ENCODE measurements around the gene TMEM256.

Gene TMEM256

GRCh38 chr17:7407485-7408251 is 3.8 kb upstream of the TMEM256 start, which contains the start of gene NLGN2:
NLGN2 (plus strand) TSS chr17:7407845; CDS start chr17:7408256, 411 bp downstream.
- DNase-seq: no peak

GRCh38 chr17:7407082-7407481 is 3.2 kb upstream of the TMEM256 start:
- no peak for DNase-seq

GRCh38 chr17:7406235-7406825 is 2.4 kb upstream of the TMEM256 start:
- DNase-seq: no peak

GRCh38 chr17:7405350-7406234 is 1.7 kb upstream of the TMEM256 start:
- no peak for DNase-seq

- DNase-seq: peak; percentile 26 to 66 (median 55)
Measured at GRCh38 chr17:7404737-7405349, 946 bp upstream of the TMEM256 start.

- DNase-seq: no peak
Measured at GRCh38 chr17:7403727-7403976, 245 bp downstream of the TMEM256 start.

GRCh38 chr17:7403043-7403726 is 712 bp downstream of the TMEM256 start:
- DNase-seq: no peak

GRCh38 chr17:7398612-7399011 is 5.3 kb downstream of the TMEM256 start:
- DNase-seq: no peak

GRCh38 chr17:7396147-7396546 is 7.8 kb downstream of the TMEM256 start:
- no peak for DNase-seq

GRCh38 chr17:7394452-7395191 is 9.3 kb downstream of the TMEM256 start, which contains the start of gene PLSCR3:
PLSCR3 (minus strand) TSS chr17:7394525; CDS start chr17:7394110, 415 bp downstream.
- peak; percentile 83 to 94 (median 88) for DNase-seq

- DNase-seq: peak in 2 of 3 donors; percentile 22 to 33
Measured at GRCh38 chr17:7393613-7394451, 10.1 kb downstream of the TMEM256 start.

GRCh38 chr17:7392696-7393612 is 10.9 kb downstream of the TMEM256 start:
- DNase-seq: no peak

GRCh38 chr17:7391307-7391706 is 12.6 kb downstream of the TMEM256 start:
- no peak for DNase-seq

GRCh38 chr17:7389924-7390910 is 13.7 kb downstream of the TMEM256 start:
- no peak for DNase-seq

GRCh38 chr17:7388856-7389255 is 15.0 kb downstream of the TMEM256 start:
- no peak for DNase-seq

GRCh38 chr17:7384489-7385081 is 19.3 kb downstream of the TMEM256 start:
- no peak for DNase-seq

- DNase-seq: peak; percentile 41 to 72 (median 51)
Measured at GRCh38 chr17:7383742-7384488, 20.0 kb downstream of the TMEM256 start.

Data from suppressor macrophage treated with lipopolysaccharide for 1 hour (primary cell).